Articular chondrocyte of knee joint (primary cell): ENCODE measurements around the gene CD164. TPM values are rescaled to one million over a fixed set of nuclear protein-coding genes. Genes with fewer than 3 reads are reported as not detected.

Source experiments
- total RNA-seq: library from RNA; depleted of rRNA; stranded (reverse); fragments of >200 nt; gene quantifications from 2 replicates; pipeline ENCODE4 v1.2.3, GENCODE V29; 2012

Gene CD164
- 305 and 318 TPM in 2 replicates for total RNA-seq

DNA sequence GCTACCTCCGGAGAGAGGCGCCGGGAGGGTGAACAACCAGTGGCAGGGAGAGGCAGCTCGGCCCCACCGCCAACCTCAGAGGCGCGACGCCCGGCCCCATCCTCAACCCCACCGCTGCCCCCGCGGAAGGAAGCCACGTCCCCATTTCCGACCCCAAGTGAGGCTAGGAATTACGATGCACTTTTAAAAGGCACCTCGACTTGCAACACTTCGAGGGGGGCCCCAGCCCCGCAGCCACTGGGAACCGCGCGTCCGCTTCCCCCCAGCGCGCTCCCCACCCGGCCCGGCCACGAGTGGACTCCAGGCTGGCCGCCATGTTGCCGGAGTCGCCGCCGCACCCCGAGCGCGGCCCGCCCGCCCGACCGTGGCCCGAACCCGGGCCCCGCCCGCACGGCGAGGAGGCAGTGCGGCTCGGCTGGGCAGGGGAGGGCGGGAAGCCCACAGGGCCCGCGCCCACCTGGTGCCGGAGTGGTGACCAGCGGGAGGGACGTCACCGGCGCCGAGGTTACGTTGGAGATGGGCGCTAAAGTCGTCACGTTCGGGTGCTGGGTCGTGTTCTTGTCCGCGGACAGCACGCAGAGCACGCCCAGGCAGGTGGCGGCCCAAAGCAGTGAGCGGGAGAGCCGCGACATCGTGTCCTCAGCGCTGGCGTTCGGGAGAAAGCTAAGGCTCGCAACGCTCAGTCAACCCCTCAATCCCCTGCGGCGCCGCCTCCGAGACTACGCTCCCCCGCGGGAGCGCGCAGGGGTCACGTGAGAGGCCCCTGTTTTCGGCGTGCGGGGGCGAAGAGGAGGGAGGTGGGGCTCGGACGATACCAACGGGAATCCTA lies at the start of gene CD164:
Gene CD164 (minus strand): TSS at position 721 of the 829 bp plus-strand sequence. CDS start 89 bp downstream, at position 632.

Other genes with a start within 250 kb of the CD164 start
- 3.9 and 6.2 TPM in 2 replicates for gene PPIL6, start 58.2 kb upstream of the CD164 start, total RNA-seq
- 10.7 and 12.9 TPM in 2 replicates for gene SMPD2, start 58.3 kb upstream of the CD164 start, total RNA-seq
- 45.2 and 59.6 TPM in 2 replicates for gene MICAL1, start 73.3 kb upstream of the CD164 start, total RNA-seq
- 10.9 and 13.7 TPM in 2 replicates for gene ZBTB24, start 100.8 kb upstream of the CD164 start, total RNA-seq